K562 (cell line): ENCODE results near the gene MIER2. TPM values are rescaled to one million over a fixed set of nuclear protein-coding genes. Genes with fewer than 3 reads are reported as not detected.

Source experiments
- CHD2 ChIP-seq: IDR thresholded peaks from 2 replicates; pipeline ENCODE4 v1.6.1; 2011; ENCODE audit warnings: low read depth, low read length
- CXXC5 ChIP-seq: fragments of 250-450 bp; sonication (Bioruptor Pico); IDR thresholded peaks from 2 replicates; pipeline ENCODE4 v1.8.0; 2022; ENCODE audit warnings: inconsistent platforms, mild to moderate bottlenecking, moderate library complexity
- EZH2 ChIP-seq: IDR thresholded peaks from 2 replicates; pipeline ENCODE4 v1.6.1; 2012; ENCODE audit warnings: low read depth, mild to moderate bottlenecking, inconsistent platforms, low read length, borderline replicate concordance
- FUS ChIP-seq: fragments of 200-400 bp; formaldehyde crosslinking; optimal IDR thresholded peaks from 2 replicates; pipeline ENCODE3; 2017; ENCODE audit warnings: low read depth, low read length
- GABPA ChIP-seq: fragments of 200-800 bp; sonication (Bioruptor generic); conservative IDR thresholded peaks from 2 replicates; pipeline ENCODE4 v1.6.1; 2016; ENCODE audit warnings: low read depth, missing genetic modification characterization, missing compliant biosample characterization
- GATA2 ChIP-seq: sonication (generic); formaldehyde crosslinking; IDR thresholded peaks from 2 replicates; pipeline ENCODE4 v1.4.0; 2020; ENCODE audit warnings: mild to moderate bottlenecking, missing genetic modification reagents
- GATAD2A ChIP-seq: fragments of 450-650 bp; IDR thresholded peaks from 2 replicates; pipeline ENCODE4 v1.6.1; 2017
- GATAD2B ChIP-seq: fragments of 450-650 bp; IDR thresholded peaks from 2 replicates; pipeline ENCODE4 v1.6.1; 2017; ENCODE audit warnings: mild to moderate bottlenecking, borderline replicate concordance
- HDAC1 ChIP-seq, 2 experiments: fragments of 450-650 bp; IDR thresholded peaks; 2 replicates each; pipeline ENCODE4 v1.6.1; 2016 to 2017; ENCODE audit warnings: inconsistent platforms in 1 of 2, mild to moderate bottlenecking in 1 of 2, moderate library complexity in 1 of 2
- MEF2A ChIP-seq: IDR thresholded peaks from 2 replicates; pipeline ENCODE4 v1.6.1; 2011; ENCODE audit warnings: low read depth, mild to moderate bottlenecking, low read length, moderate library complexity; ENCODE audit not compliant: control insufficient read depth
- MTF1 ChIP-seq: fragments of 250-450 bp; sonication (Bioruptor Pico); IDR thresholded peaks from 2 replicates; pipeline ENCODE4 v1.9.0; 2021; ENCODE audit warnings: moderate library complexity, mild to moderate bottlenecking, inconsistent platforms, borderline replicate concordance
- NCOA6 ChIP-seq: fragments of 450-650 bp; IDR thresholded peaks from 2 replicates; pipeline ENCODE4 v1.6.1; 2017; ENCODE audit warnings: mild to moderate bottlenecking
- NR3C1 ChIP-seq: sonication (generic); formaldehyde crosslinking; IDR thresholded peaks from 2 replicates; pipeline ENCODE4 v1.8.1; 2022; ENCODE audit warnings: missing genetic modification reagents
- NRF1 ChIP-seq, 2 experiments: fragments of 450-650 bp; IDR thresholded peaks in 1 of 2; conservative IDR thresholded peaks in 1 of 2; 2 replicates each; pipeline ENCODE4 v1.6.1; 2014; ENCODE audit warnings: mild to moderate bottlenecking in 2 of 2
- SUPT5H ChIP-seq: fragments of 450-650 bp; IDR thresholded peaks from 2 replicates; pipeline ENCODE4 v1.6.1; 2016
- TEAD1 ChIP-seq, 2 experiments: fragments of 450-650 bp in 1 of 2; sonication (generic) in 1 of 2; formaldehyde crosslinking; IDR thresholded peaks; 2 replicates each; pipeline versions ENCODE4 v1.4.0 to v1.8.0; 2020 to 2022; ENCODE audit warnings: mild to moderate bottlenecking in 2 of 2, missing genetic modification reagents in 1 of 2
- THAP7 ChIP-seq: fragments of 250-450 bp; sonication (Bioruptor Pico); IDR thresholded peaks from 2 replicates; pipeline ENCODE4 v1.5.0; 2021
- ZKSCAN8 ChIP-seq: fragments of 200-800 bp; sonication (Bioruptor generic); IDR thresholded peaks from 2 replicates; pipeline ENCODE4 v1.6.1; 2016; ENCODE audit warnings: missing genetic modification characterization, missing compliant biosample characterization
- ZNF124 ChIP-seq: sonication (generic); formaldehyde crosslinking; IDR thresholded peaks from 2 replicates; pipeline ENCODE4 v1.8.1; 2022; ENCODE audit warnings: missing genetic modification reagents
- ZNF224 ChIP-seq: sonication (generic); formaldehyde crosslinking; IDR thresholded peaks from 2 replicates; pipeline ENCODE4 v1.8.0; 2022; ENCODE audit warnings: mild to moderate bottlenecking, missing genetic modification reagents
- ZNF263 ChIP-seq: sonication (generic); formaldehyde crosslinking; IDR thresholded peaks from 2 replicates; pipeline ENCODE4 v1.8.0; 2022; ENCODE audit warnings: mild to moderate bottlenecking, missing genetic modification reagents, borderline replicate concordance
- ZNF644 ChIP-seq: fragments of 200-800 bp; sonication (Bioruptor generic); IDR thresholded peaks from 2 replicates; pipeline ENCODE4 v1.6.1; 2016; ENCODE audit warnings: low read depth, missing genetic modification characterization, missing compliant biosample characterization
- ZNF695 ChIP-seq: fragments of 450-650 bp; formaldehyde crosslinking; IDR thresholded peaks from 2 replicates; pipeline ENCODE4 v1.4.0; 2020; ENCODE audit warnings: mild to moderate bottlenecking, moderate library complexity
- ZNF740 ChIP-seq, 3 experiments: fragments of 200-800 bp in 1 of 3; sonication (Bioruptor generic) in 1 of 3; sonication (generic) in 1 of 3; formaldehyde crosslinking in 1 of 3; IDR thresholded peaks; 2 replicates each; pipeline versions ENCODE4 v1.6.1 to v1.8.0; 2016 to 2022; ENCODE audit warnings: mild to moderate bottlenecking in 2 of 3, missing compliant biosample characterization in 2 of 3, missing genetic modification characterization in 2 of 3, missing genetic modification reagents in 1 of 3
- ZNF76 ChIP-seq: fragments of 250-450 bp; sonication (Bioruptor Pico); IDR thresholded peaks from 2 replicates; pipeline ENCODE4 v1.4.0; 2020; ENCODE audit warnings: mild to moderate bottlenecking, moderate library complexity, borderline replicate concordance
- polyA plus RNA-seq, 8 experiments: library from polyadenylated mRNA; depleted of rRNA in 4 of 8; stranded (reverse) in 5 of 8; unstranded in 3 of 8; fragments of >200 nt; fragmentation: Nextera tagmentation in 2 of 8; fragmentation: Illumina TruSeq in 1 of 8; extraction: Ambion mirVana in 2 of 8; extraction: Trizol in 1 of 8; gene quantifications; 2 replicates each; pipeline versions ENCODE4 v1.2.1 to v1.2.3, GENCODE V29; 2011 to 2014; ENCODE audit warnings: inconsistent platforms in 1 of 8, missing spikeins in 1 of 8
- total RNA-seq, 7 experiments: library from RNA; depleted of rRNA in 6 of 7; stranded (reverse); fragments of >200 nt in 6 of 7; fragmentation: Illumina TruSeq in 2 of 7; extraction: Trizol in 2 of 7; gene quantifications; 2 replicates each; pipeline versions ENCODE4 v1.2.1 to v1.2.3, GENCODE V29; 2011 to 2021; ENCODE audit warnings: low replicate concordance in 1 of 7

The MIER2 gene
- total and polyA plus RNA-seq, 9 of the 15 experiments (the other 6 are each of a cell fraction or from before 2014, with no cell fraction given): 0.46 to 34.7 (median 15.6) TPM

GRCh38 chr19:344625-345319, at the start of gene MIER2 (continued):
- TF ChIP-seq ZNF263: no peak
- TF ChIP-seq GATAD2B: peak; percentile 44; the same call in 1 of the 2 replicates
- TF ChIP-seq CXXC5 (CRISPR knock-in tag): peak; percentile 88
- peak; percentile 70 for TF ChIP-seq SUPT5H
- no peak for TF ChIP-seq FUS
- TF ChIP-seq GATA2 (CRISPR knock-in tag): no peak
- TF ChIP-seq THAP7 (CRISPR knock-in tag): no peak
- no peak for TF ChIP-seq NR3C1 (CRISPR knock-in tag)
- TF ChIP-seq ZNF740 (CRISPR knock-in tag; IDR thresholded peaks at IDR 0.05): no peak
- TF ChIP-seq ZNF740 (tag; IDR thresholded peaks at IDR 0.05): 0 out of 4 replicates have a peak, but pooled peaks of 1 of the 2 experiments have one; percentile 41
- no peak for TF ChIP-seq NCOA6
- 0 out of 2 replicates have a peak, but pooled peaks have one; percentile 56 for TF ChIP-seq ZNF224 (CRISPR knock-in tag)
- no peak for TF ChIP-seq ZKSCAN8 (CRISPR knock-in tag)
- TF ChIP-seq TEAD1 (CRISPR knock-in tag; IDR thresholded peaks at IDR 0.05): peak; percentile 26 to 83; a peak in 1 of 4 replicates
- TF ChIP-seq HDAC1 (IDR thresholded peaks at IDR 0.05): 0 out of 4 replicates have a peak, but pooled peaks of 1 of the 2 experiments have one; percentile 14
- no peak for TF ChIP-seq MTF1
- TF ChIP-seq MEF2A: no peak
- no peak for TF ChIP-seq EZH2
- TF ChIP-seq GABPA (tag): no peak
- TF ChIP-seq GATAD2A: no peak
- TF ChIP-seq ZNF76 (CRISPR knock-in tag): no peak
- no peak for TF ChIP-seq ZNF695 (CRISPR knock-in tag)
- TF ChIP-seq CHD2: 0 out of 2 replicates have a peak, but pooled peaks have one; percentile 23
- no peak for TF ChIP-seq ZNF124 (CRISPR knock-in tag)
- peak; percentile 82 for TF ChIP-seq NRF1 (conservative IDR thresholded peaks at IDR 0.05 in 1 of 2, IDR thresholded peaks at IDR 0.05 in 1 of 2)
- no peak for TF ChIP-seq ZNF644
